HFFc6 (cell line): ENCODE results near the gene EIF4G2. TPM values are rescaled to one million over a fixed set of nuclear protein-coding genes. Genes with fewer than 3 reads are reported as not detected.

Experiments used
- DNase-seq: peaks from one replicate; pipeline ENCODE4 v3.0.0-alpha.2; 2018
- H3K27ac Mint-ChIP-seq: 2 replicates; pipeline ENCODE4 v1.8.0; 2020; ENCODE audit warnings: mild to moderate bottlenecking, mixed read lengths
- H3K27me3 Mint-ChIP-seq: 2 replicates; pipeline ENCODE4 v1.8.0; 2021; ENCODE audit warnings: mild to moderate bottlenecking, moderate library complexity, mixed read lengths; ENCODE audit not compliant: insufficient read depth
- H3K36me3 Mint-ChIP-seq: 2 replicates; pipeline ENCODE4 v1.8.0; 2021; ENCODE audit warnings: low read depth, mixed read lengths
- H3K4me1 Mint-ChIP-seq: 2 replicates; pipeline ENCODE4 v1.8.0; 2020; ENCODE audit warnings: low read depth, mixed read lengths
- H3K4me3 Mint-ChIP-seq: 2 replicates; pipeline ENCODE4 v1.8.0; 2020; ENCODE audit warnings: mild to moderate bottlenecking, moderate library complexity, mixed read lengths
- H3K9me3 Mint-ChIP-seq: 2 replicates; pipeline ENCODE4 v1.8.0; 2020; ENCODE audit warnings: mild to moderate bottlenecking, mixed read lengths
- CTCF ChIP-seq: fragments of 200-600 bp; sonication (generic); IDR thresholded peaks from 2 replicates; pipeline ENCODE4 v1.5.0; 2021; ENCODE audit warnings: antibody characterized with exemption, mild to moderate bottlenecking
- total RNA-seq, 6 experiments: library from RNA; stranded (reverse); fragmentation: NEBNext Ultra II Directional; extraction: Animal tissue kit (Norgen Biotek cat#: 25700); gene quantifications; 2 replicates in 1 of 6; 3 replicates in 5 of 6; pipeline ENCODE4 v1.2.3, GENCODE V29; 2021

The EIF4G2 gene
- total RNA-seq, 6 experiments from 2014 or later, result 1,163 to 1,334 (median 1,242) TPM

GRCh38 chr11:10771457-10771856 lies 37.3 kb downstream of the EIF4G2 start:
- TF ChIP-seq CTCF, result no peak
- no peak for DNase-seq
- peaks cover 18% of the 10 kb centered on the region for H3K4me1 Mint-ChIP-seq
- H3K9me3 Mint-ChIP-seq, result no peaks in the 10 kb centered on the region
- peaks cover 63% of the 10 kb centered on the region for H3K36me3 Mint-ChIP-seq
- H3K27ac Mint-ChIP-seq, result no peak overlapping the region
- H3K4me3 Mint-ChIP-seq, result no peak overlapping the region
- no peaks in the 10 kb centered on the region; the same call in 1 of the 2 replicates for H3K27me3 Mint-ChIP-seq

GRCh38 chr11:10770626-10771254 lies 38.0 kb downstream of the EIF4G2 start:
- H3K27me3 Mint-ChIP-seq, result no peaks in the 10 kb centered on the region; the same call in 1 of the 2 replicates
- DNase-seq, result peak; percentile 33

GRCh38 chr11:10764412-10764811 lies 44.3 kb downstream of the EIF4G2 start:
- H3K27ac Mint-ChIP-seq, result no peak overlapping the region
- no peak overlapping the region for H3K4me3 Mint-ChIP-seq
- no peak for TF ChIP-seq CTCF
- peaks cover 42% of the 10 kb centered on the region for H3K36me3 Mint-ChIP-seq
- H3K27me3 Mint-ChIP-seq, result no peaks in the 10 kb centered on the region; the same call in 1 of the 2 replicates
- peaks cover 5% of the 10 kb centered on the region; the same call in 1 of the 2 replicates for H3K4me1 Mint-ChIP-seq
- no peak for DNase-seq
- no peaks in the 10 kb centered on the region for H3K9me3 Mint-ChIP-seq

More at GRCh38 chr11:10770626-10771254, 38.0 kb downstream of the EIF4G2 start:
- Mint-ChIP-seq H3K4me1 (peaks cover 18% of the 10 kb centered on the region), H3K9me3 (no peaks in the 10 kb centered on the region), H3K4me3 (no peak overlapping the region), H3K27ac (no peak overlapping the region), H3K36me3 (peaks cover 67% of the 10 kb centered on the region)
- TF ChIP-seq CTCF, result peak; percentile 88

- no peaks in the 10 kb centered on the region for H3K9me3 Mint-ChIP-seq
- H3K27me3 Mint-ChIP-seq, result no peaks in the 10 kb centered on the region; the same call in 1 of the 2 replicates
- TF ChIP-seq CTCF, result no peak
- H3K4me1 Mint-ChIP-seq, result no peaks in the 10 kb centered on the region; the same call in 1 of the 2 replicates
- peaks cover 37% of the 10 kb centered on the region for H3K36me3 Mint-ChIP-seq
- H3K27ac Mint-ChIP-seq, result no peak overlapping the region
- no peak overlapping the region for H3K4me3 Mint-ChIP-seq
- no peak for DNase-seq
Observed at GRCh38 chr11:10763766-10764165, 45.0 kb downstream of the EIF4G2 start.

- Mint-ChIP-seq H3K27ac (no peak overlapping the region), H3K4me1 (no peaks in the 10 kb centered on the region; the same call in 1 of the 2 replicates), H3K27me3 (no peaks in the 10 kb centered on the region; the same call in 1 of the 2 replicates), H3K4me3 (no peak overlapping the region), H3K9me3 (no peaks in the 10 kb centered on the region), H3K36me3 (peaks cover 37% of the 10 kb centered on the region)
- no peak for TF ChIP-seq CTCF
- no peak for DNase-seq
Observed at GRCh38 chr11:10762913-10763421, 45.8 kb downstream of the EIF4G2 start.
